ENCODE measurements around the gene SHFL.

Gene SHFL

GRCh38 chr19:10085641-10086590, at the start of gene SHFL:
SHFL (plus strand) TSS chr19:10086317; CDS start chr19:10086428, 111 bp downstream.
- Histone ChIP-seq H3K9me3 (ENCODE audit: control insufficient read depth, insufficient read depth, low read length) (no peaks in the 10 kb centered on the region), H3K4me1 (ENCODE audit: control insufficient read depth, insufficient read depth, low read length) (peaks cover 3% of the 10 kb centered on the region; the same call in 1 of the 2 replicates), H3K27me3 (ENCODE audit: control insufficient read depth, insufficient read depth, low read length) (no peaks in the 10 kb centered on the region), H3K4me3 (ENCODE audit: low read depth, low read length) (peak within 1 kb of the TSS; percentile 86), H3K27ac (ENCODE audit: low read depth, low read length) (no peak within 1 kb of the TSS), H3K9ac (ENCODE audit: low read depth, low read length) (0 out of 2 replicates have a peak within 1 kb of the TSS, but pooled peaks have one; percentile 25), H3K36me3 (ENCODE audit: control insufficient read depth, insufficient read depth, low read length) (no peaks in the 10 kb centered on the region)

- Histone ChIP-seq H3K4me3 (ENCODE audit: low read depth, low read length) (no peak overlapping the region), H3K27me3 (ENCODE audit: control insufficient read depth, insufficient read depth, low read length) (no peaks in the 10 kb centered on the region), H3K9ac (ENCODE audit: low read depth, low read length) (no peak overlapping the region), H3K36me3 (ENCODE audit: control insufficient read depth, insufficient read depth, low read length) (no peaks in the 10 kb centered on the region), H3K9me3 (ENCODE audit: control insufficient read depth, insufficient read depth, low read length) (peaks cover under 1% of the 10 kb centered on the region; the same call in 1 of the 2 replicates), H3K4me1 (ENCODE audit: control insufficient read depth, insufficient read depth, low read length) (no peaks in the 10 kb centered on the region), H3K27ac (ENCODE audit: low read depth, low read length) (no peak overlapping the region)
Observed at GRCh38 chr19:10036601-10037071, 49.5 kb upstream of the SHFL start.

GRCh38 chr19:10037367-10037766, 48.8 kb upstream of the SHFL start:
- Histone ChIP-seq H3K27ac (ENCODE audit: low read depth, low read length) (no peak overlapping the region), H3K9ac (ENCODE audit: low read depth, low read length) (no peak overlapping the region)

DNA sequence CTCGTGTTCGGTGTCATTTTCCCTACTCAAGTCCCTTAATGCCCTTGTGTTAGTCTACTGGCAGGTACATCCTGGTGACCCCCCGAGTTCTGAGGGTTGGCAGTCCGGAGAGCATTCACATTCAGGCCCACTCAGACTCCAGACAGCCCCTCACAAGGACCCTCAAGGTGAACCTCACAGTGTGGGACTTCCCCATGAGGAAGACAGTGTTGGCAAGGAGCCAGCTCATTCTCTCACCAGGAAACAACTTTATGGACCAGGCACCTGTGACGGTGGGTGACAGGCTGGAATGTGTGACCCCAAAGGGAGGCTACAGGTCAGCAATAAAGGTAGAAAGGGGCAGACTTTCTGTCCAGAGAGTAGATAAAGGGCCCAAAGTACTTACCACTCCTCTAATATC, 48.3 kb upstream of the SHFL start:
- Histone ChIP-seq H3K9ac (ENCODE audit: low read depth, low read length) (no peak overlapping the region), H3K27ac (ENCODE audit: low read depth, low read length) (no peak overlapping the region), H3K9me3 (ENCODE audit: control insufficient read depth, insufficient read depth, low read length) (peaks cover 12% of the 10 kb centered on the region), H3K4me3 (ENCODE audit: low read depth, low read length) (no peak overlapping the region), H3K27me3 (ENCODE audit: control insufficient read depth, insufficient read depth, low read length) (no peaks in the 10 kb centered on the region), H3K4me1 (ENCODE audit: control insufficient read depth, insufficient read depth, low read length) (no peaks in the 10 kb centered on the region), H3K36me3 (ENCODE audit: control insufficient read depth, insufficient read depth, low read length) (no peaks in the 10 kb centered on the region)

More at GRCh38 chr19:10037367-10037766, 48.8 kb upstream of the SHFL start:
- Histone ChIP-seq H3K9me3 (ENCODE audit: control insufficient read depth, insufficient read depth, low read length) (peaks cover 7% of the 10 kb centered on the region; the same call in 1 of the 2 replicates), H3K4me3 (ENCODE audit: low read depth, low read length) (no peak overlapping the region), H3K4me1 (ENCODE audit: control insufficient read depth, insufficient read depth, low read length) (no peaks in the 10 kb centered on the region), H3K27me3 (ENCODE audit: control insufficient read depth, insufficient read depth, low read length) (no peaks in the 10 kb centered on the region), H3K36me3 (ENCODE audit: control insufficient read depth, insufficient read depth, low read length) (no peaks in the 10 kb centered on the region)

DNA sequence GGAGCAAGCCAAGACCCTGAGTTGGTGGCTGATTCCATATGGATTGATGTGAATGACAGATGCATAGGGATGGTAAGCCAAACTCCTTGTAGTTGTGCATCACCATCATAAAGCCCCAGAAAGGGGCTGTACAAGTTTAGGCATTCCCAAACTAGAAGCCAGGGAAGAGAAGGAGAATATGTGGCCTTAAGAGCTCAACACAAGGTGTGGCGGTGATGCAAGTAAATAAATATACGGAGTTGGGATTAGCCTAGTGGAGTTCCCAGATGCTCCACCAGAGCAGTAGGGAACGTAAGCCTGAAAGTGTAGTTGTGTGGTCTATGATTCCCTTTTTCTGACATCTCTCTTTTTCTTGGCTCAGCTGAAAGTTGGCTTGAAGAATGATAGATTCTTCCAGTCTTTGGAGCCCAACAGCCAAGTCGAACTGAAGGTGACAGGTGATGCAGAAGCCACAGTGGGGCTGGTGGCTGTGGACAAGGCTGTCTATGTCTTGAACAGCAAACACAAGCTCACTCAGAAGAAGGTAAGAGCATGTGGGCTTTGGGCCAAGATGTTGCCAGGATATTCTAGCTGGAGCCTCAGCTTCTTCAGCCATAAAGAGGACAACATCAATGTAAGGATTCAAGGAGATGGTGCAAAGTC, 42.7 kb upstream of the SHFL start:
- Histone ChIP-seq H3K36me3 (ENCODE audit: control insufficient read depth, insufficient read depth, low read length) (no peaks in the 10 kb centered on the region), H3K4me3 (ENCODE audit: low read depth, low read length) (no peak overlapping the region), H3K9me3 (ENCODE audit: control insufficient read depth, insufficient read depth, low read length) (peaks cover 32% of the 10 kb centered on the region), H3K27ac (ENCODE audit: low read depth, low read length) (no peak overlapping the region), H3K4me1 (ENCODE audit: control insufficient read depth, insufficient read depth, low read length) (no peaks in the 10 kb centered on the region), H3K27me3 (ENCODE audit: control insufficient read depth, insufficient read depth, low read length) (no peaks in the 10 kb centered on the region), H3K9ac (ENCODE audit: low read depth, low read length) (no peak overlapping the region)

- Histone ChIP-seq H3K4me1 (ENCODE audit: control insufficient read depth, insufficient read depth, low read length) (no peaks in the 10 kb centered on the region), H3K9me3 (ENCODE audit: control insufficient read depth, insufficient read depth, low read length) (peaks cover 32% of the 10 kb centered on the region), H3K27ac (ENCODE audit: low read depth, low read length) (no peak overlapping the region), H3K27me3 (ENCODE audit: control insufficient read depth, insufficient read depth, low read length) (no peaks in the 10 kb centered on the region), H3K36me3 (ENCODE audit: control insufficient read depth, insufficient read depth, low read length) (no peaks in the 10 kb centered on the region), H3K4me3 (ENCODE audit: low read depth, low read length) (no peak overlapping the region), H3K9ac (ENCODE audit: low read depth, low read length) (no peak overlapping the region)
Observed at GRCh38 chr19:10044390-10044789, 41.7 kb upstream of the SHFL start.

- Histone ChIP-seq H3K9ac (ENCODE audit: low read depth, low read length) (no peak overlapping the region), H3K36me3 (ENCODE audit: control insufficient read depth, insufficient read depth, low read length) (no peaks in the 10 kb centered on the region), H3K27me3 (ENCODE audit: control insufficient read depth, insufficient read depth, low read length) (no peaks in the 10 kb centered on the region)
Observed at GRCh38 chr19:10045371-10045770, 40.7 kb upstream of the SHFL start.

DNA sequence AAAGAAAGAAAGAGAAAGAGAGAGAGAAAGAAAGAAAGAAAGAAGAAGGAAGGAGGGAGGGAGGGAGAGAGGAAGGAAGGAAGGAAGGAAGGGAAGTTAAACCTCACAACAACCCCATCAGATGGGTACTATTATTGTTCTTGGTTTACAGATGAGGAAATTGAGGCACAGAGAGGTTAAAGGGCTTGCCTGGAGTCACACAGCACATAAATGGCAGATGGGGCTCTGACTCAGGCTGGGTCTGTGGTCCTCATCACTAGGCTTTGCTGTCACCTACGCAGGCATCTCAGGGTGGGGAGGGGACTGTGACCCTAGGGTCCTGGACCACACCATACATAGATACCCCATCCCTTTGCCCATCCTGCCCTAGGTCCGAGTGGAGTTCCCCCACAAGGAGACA, 36.5 kb upstream of the SHFL start:
- H3K27me3 ChIP-seq (ENCODE audit: control insufficient read depth, insufficient read depth, low read length): no peaks in the 10 kb centered on the region

More at GRCh38 chr19:10045371-10045770, 40.7 kb upstream of the SHFL start:
- Histone ChIP-seq H3K27ac (ENCODE audit: low read depth, low read length) (no peak overlapping the region), H3K4me1 (ENCODE audit: control insufficient read depth, insufficient read depth, low read length) (no peaks in the 10 kb centered on the region), H3K9me3 (ENCODE audit: control insufficient read depth, insufficient read depth, low read length) (peaks cover 32% of the 10 kb centered on the region), H3K4me3 (ENCODE audit: low read depth, low read length) (no peak overlapping the region)

GRCh38 chr19:10052602-10053360, 33.3 kb upstream of the SHFL start:
- no peak overlapping the region for H3K27ac ChIP-seq (ENCODE audit: low read depth, low read length)
- H3K9ac ChIP-seq (ENCODE audit: low read depth, low read length): no peak overlapping the region
- no peak overlapping the region for H3K4me3 ChIP-seq (ENCODE audit: low read depth, low read length)
- H3K4me1 ChIP-seq (ENCODE audit: control insufficient read depth, insufficient read depth, low read length): no peaks in the 10 kb centered on the region
- no peaks in the 10 kb centered on the region for H3K36me3 ChIP-seq (ENCODE audit: control insufficient read depth, insufficient read depth, low read length)
- H3K9me3 ChIP-seq (ENCODE audit: control insufficient read depth, insufficient read depth, low read length): no peaks in the 10 kb centered on the region
- H3K27me3 ChIP-seq (ENCODE audit: control insufficient read depth, insufficient read depth, low read length): no peaks in the 10 kb centered on the region

More for the DNA sequence above, 36.5 kb upstream of the SHFL start:
- Histone ChIP-seq H3K27ac (ENCODE audit: low read depth, low read length) (no peak overlapping the region), H3K4me1 (ENCODE audit: control insufficient read depth, insufficient read depth, low read length) (no peaks in the 10 kb centered on the region), H3K9ac (ENCODE audit: low read depth, low read length) (no peak overlapping the region), H3K4me3 (ENCODE audit: low read depth, low read length) (no peak overlapping the region), H3K9me3 (ENCODE audit: control insufficient read depth, insufficient read depth, low read length) (peaks cover 3% of the 10 kb centered on the region; the same call in 1 of the 2 replicates), H3K36me3 (ENCODE audit: control insufficient read depth, insufficient read depth, low read length) (no peaks in the 10 kb centered on the region)

DNA sequence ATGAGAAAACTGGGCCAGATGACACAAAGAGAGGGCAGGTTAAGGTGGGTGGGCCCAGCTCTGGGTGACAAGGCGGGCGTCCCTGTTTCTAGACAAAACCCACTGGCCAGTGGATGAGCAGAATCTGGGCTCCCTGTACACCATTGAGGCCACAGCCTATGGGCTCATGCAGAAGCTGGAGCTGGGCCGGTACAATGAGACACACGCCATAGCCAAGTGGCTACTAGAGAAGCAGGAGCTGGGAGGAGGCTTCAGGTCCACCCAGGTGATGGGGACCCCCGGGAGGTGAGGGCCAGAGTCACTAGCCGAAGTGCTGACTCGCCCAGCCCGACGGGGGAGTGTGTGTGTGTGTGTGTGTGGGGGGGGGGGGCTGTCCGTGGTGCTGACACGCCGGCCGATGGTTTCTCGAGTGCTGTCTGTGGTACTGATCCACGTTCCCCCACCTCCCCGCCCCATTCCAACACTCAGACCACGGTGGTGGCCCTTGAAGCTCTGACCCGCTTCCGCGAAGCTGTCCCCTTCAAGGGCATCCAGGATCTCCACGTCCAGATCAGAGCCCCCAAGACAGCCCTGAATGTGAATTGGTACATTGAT, 24.3 kb upstream of the SHFL start:
- Histone ChIP-seq H3K9me3 (ENCODE audit: control insufficient read depth, insufficient read depth, low read length) (no peaks in the 10 kb centered on the region), H3K9ac (ENCODE audit: low read depth, low read length) (no peak overlapping the region), H3K4me3 (ENCODE audit: low read depth, low read length) (no peak overlapping the region), H3K4me1 (ENCODE audit: control insufficient read depth, insufficient read depth, low read length) (no peaks in the 10 kb centered on the region), H3K27me3 (ENCODE audit: control insufficient read depth, insufficient read depth, low read length) (no peaks in the 10 kb centered on the region), H3K36me3 (ENCODE audit: control insufficient read depth, insufficient read depth, low read length) (no peaks in the 10 kb centered on the region), H3K27ac (ENCODE audit: low read depth, low read length) (no peak overlapping the region)

All from HUES48 (cell line).